Vagina (tissue), 2 donors: ENCODE data around the gene GUCY1B1. TPM values are rescaled to one million over a fixed set of nuclear protein-coding genes. Genes with fewer than 3 reads are reported as not detected.

Experiments
- DNase-seq, 2 donors: peaks; one replicate each; pipeline ENCODE4 v3.0.0-alpha.2; 2017; ENCODE audit errors: extremely low spot score in 2 of 2
- H3K27ac ChIP-seq: fragments of 200-600 bp; sonication (generic); one replicate; pipeline ENCODE4 v1.5.1; 2019
- H3K27me3 ChIP-seq: fragments of 200-600 bp; sonication (generic); one replicate; pipeline ENCODE4 v1.5.1; 2019
- H3K36me3 ChIP-seq, 2 donors: fragments of 200-600 bp; sonication (generic); one replicate each; pipeline ENCODE4 v1.5.1; 2017 to 2019
- H3K4me1 ChIP-seq: fragments of 200-600 bp; sonication (generic); one replicate; pipeline ENCODE4 v1.5.1; 2019
- H3K4me3 ChIP-seq, 2 donors: fragments of 200-600 bp; sonication (generic); 1 replicate in 1 of 2; 2 replicates in 1 of 2; pipeline ENCODE4 v1.5.1; 2016 to 2019
- H3K9me3 ChIP-seq: fragments of 200-600 bp; sonication (generic); one replicate; pipeline ENCODE4 v1.5.1; 2019
- CTCF ChIP-seq, 3 experiments: fragments of 450-650 bp in 2 of 3; fragments of 200-600 bp in 1 of 3; sonication (generic) in 1 of 3; IDR thresholded peaks; one replicate each; pipeline ENCODE4 v1.5.1; 2017 to 2019; ENCODE audit warnings: antibody characterized with exemption in 3 of 3, mild to moderate bottlenecking in 2 of 3, moderate library complexity in 2 of 3
- POLR2A ChIP-seq, 2 donors: fragments of 450-650 bp; IDR thresholded peaks; one replicate each; pipeline ENCODE4 v1.6.1; 2017; ENCODE audit warnings: antibody characterized with exemption in 2 of 2, mild to moderate bottlenecking in 2 of 2, moderate library complexity in 2 of 2
- POLR2AphosphoS5 ChIP-seq, 2 donors: sonication (generic); formaldehyde crosslinking; IDR thresholded peaks; one replicate each; pipeline ENCODE4 v1.9.0; 2017; ENCODE audit warnings: antibody characterized with exemption in 2 of 2, mild to moderate bottlenecking in 2 of 2, low read depth in 1 of 2; ENCODE audit not compliant: insufficient read depth in 1 of 2
- intact Hi-C: fragments of 100-400 bp; cut with DNase I; formaldehyde crosslinking; loops from one replicate; pipeline ENCODE4 v1.15.1; 2023
- total RNA-seq: library from RNA; depleted of rRNA; stranded (reverse); fragments of >200 nt; gene quantifications from one replicate; pipeline ENCODE4 v1.2.3, GENCODE V29; 2016

GUCY1B1 gene
- 22.8 TPM for total RNA-seq

- intact Hi-C loops, result no loop called here
- Histone ChIP-seq H3K9me3 (no peaks in the 10 kb centered on the region), H3K27me3 (no peaks in the 10 kb centered on the region), H3K36me3 (no peaks in the 10 kb centered on the region), H3K27ac (peak within 1 kb of the TSS; percentile 94), H3K4me3 (peak within 1 kb of the TSS; percentile 83 to 96), H3K4me1 (peaks cover 14% of the 10 kb centered on the region)
- TF ChIP-seq POLR2A (IDR thresholded peaks at IDR 0.05) (peak in 1 of 2 donors; percentile 58), POLR2AphosphoS5 (IDR thresholded peaks at IDR 0.05; ENCODE audit: insufficient read depth in 1 of 2, low read depth in 1 of 2) (peak; percentile 34 to 87), CTCF (IDR thresholded peaks at IDR 0.05) (peak in 1 of 3 experiments; percentile 25)
- DNase-seq, result peak in 1 of 2 donors; percentile 96
Measured at GRCh38 chr4:155758481-155759371, at the start of gene GUCY1B1. Gene GUCY1B1 (plus strand): TSS chr4:155759021. CDS start chr4:155759141, 120 bp downstream.

GRCh38 chr4:155709918-155710317 lies 48.9 kb upstream of the GUCY1B1 start:
- Histone ChIP-seq H3K27me3 (no peaks in the 10 kb centered on the region), H3K4me3 (no peak overlapping the region), H3K36me3 (no peaks in the 10 kb centered on the region), H3K4me1 (no peaks in the 10 kb centered on the region), H3K9me3 (no peaks in the 10 kb centered on the region), H3K27ac (no peak overlapping the region)
- TF ChIP-seq CTCF (IDR thresholded peaks at IDR 0.05) (no peak), POLR2A (IDR thresholded peaks at IDR 0.05) (no peak), POLR2AphosphoS5 (IDR thresholded peaks at IDR 0.05; ENCODE audit: insufficient read depth in 1 of 2, low read depth in 1 of 2) (no peak)
- intact Hi-C loops, result no loop called here
- no peak for DNase-seq

GRCh38 chr4:155711556-155711955 lies 47.3 kb upstream of the GUCY1B1 start:
- no peaks in the 10 kb centered on the region for H3K4me1 ChIP-seq
- H3K4me3 ChIP-seq, result no peak overlapping the region
- intact Hi-C loops, result no loop called here
- H3K9me3 ChIP-seq, result no peaks in the 10 kb centered on the region
- no peak for DNase-seq
- no peak overlapping the region for H3K27ac ChIP-seq
- H3K36me3 ChIP-seq, result no peaks in the 10 kb centered on the region
- TF ChIP-seq POLR2A (IDR thresholded peaks at IDR 0.05) (no peak), POLR2AphosphoS5 (IDR thresholded peaks at IDR 0.05; ENCODE audit: insufficient read depth in 1 of 2, low read depth in 1 of 2) (no peak), CTCF (IDR thresholded peaks at IDR 0.05) (no peak)
- no peaks in the 10 kb centered on the region for H3K27me3 ChIP-seq

- TF ChIP-seq CTCF (IDR thresholded peaks at IDR 0.05) (no peak), POLR2A (IDR thresholded peaks at IDR 0.05) (no peak), POLR2AphosphoS5 (IDR thresholded peaks at IDR 0.05; ENCODE audit: insufficient read depth in 1 of 2, low read depth in 1 of 2) (no peak)
- Histone ChIP-seq H3K27me3 (no peaks in the 10 kb centered on the region), H3K4me3 (no peak overlapping the region), H3K27ac (no peak overlapping the region), H3K4me1 (no peaks in the 10 kb centered on the region), H3K36me3 (peaks cover 0 to 4% of the 10 kb centered on the region in 2 donors), H3K9me3 (no peaks in the 10 kb centered on the region)
- DNase-seq, result no peak
- intact Hi-C loops, result no loop called here
Measured at GRCh38 chr4:155712846-155713245, 46.0 kb upstream of the GUCY1B1 start.

GRCh38 chr4:155713911-155714310 lies 44.9 kb upstream of the GUCY1B1 start:
- H3K27me3 ChIP-seq, result no peaks in the 10 kb centered on the region
- peaks cover 0 to 4% of the 10 kb centered on the region in 2 donors for H3K36me3 ChIP-seq
- DNase-seq, result no peak
- H3K4me1 ChIP-seq, result no peaks in the 10 kb centered on the region
- H3K9me3 ChIP-seq, result no peaks in the 10 kb centered on the region
- H3K4me3 ChIP-seq, result no peak overlapping the region
- no peak for TF ChIP-seq POLR2AphosphoS5 (IDR thresholded peaks at IDR 0.05; ENCODE audit: insufficient read depth in 1 of 2, low read depth in 1 of 2)
- TF ChIP-seq POLR2A (IDR thresholded peaks at IDR 0.05), result no peak
- no peak for TF ChIP-seq CTCF (IDR thresholded peaks at IDR 0.05)
- intact Hi-C loops, result no loop called here
- H3K27ac ChIP-seq, result no peak overlapping the region
